Peyer's patch (tissue), 4 donors: ENCODE data around the gene ACSF2.

ENCODE experiments used
- CTCF ChIP-seq, 6 experiments: fragments of 450-650 bp in 4 of 6; fragments of 200-600 bp in 2 of 6; sonication (generic) in 1 of 6; IDR thresholded peaks; one replicate each; pipeline ENCODE4 v1.5.1; 2017 to 2019; ENCODE audit warnings: antibody characterized with exemption in 6 of 6, mild to moderate bottlenecking in 3 of 6, moderate library complexity in 1 of 6
- POLR2A ChIP-seq, 2 donors: fragments of 450-650 bp; IDR thresholded peaks; one replicate each; pipeline ENCODE4 v1.5.1; 2017; ENCODE audit warnings: antibody characterized with exemption in 2 of 2, mild to moderate bottlenecking in 2 of 2, moderate library complexity in 2 of 2

GRCh38 chr17:50473901-50474300, 47.9 kb downstream of the ACSF2 start:
- no peak for TF ChIP-seq CTCF (IDR thresholded peaks at IDR 0.05)
- no peak for TF ChIP-seq POLR2A (IDR thresholded peaks at IDR 0.05)
